AG04449 (cell line): ENCODE measurements around the gene EXOC2.
"Not testable (repeated sequence)": the region's sequence is repeated elsewhere in the genome, so short reads cannot be mapped to it uniquely, and the experiment has no call there.

Source experiments
- CTCF ChIA-PET: fragments of 350-600 bp; formaldehyde crosslinking; extraction: SDS; loops from one replicate; lab custom pipeline; 2021; ENCODE audit warnings: antibody characterized with exemption; lab: Yijun Ruan, JAX
- POLR2A ChIA-PET: fragments of 400-600, 350-600 bp; formaldehyde crosslinking; extraction: SDS; loops from one replicate; lab custom pipeline; 2020; ENCODE audit warnings: antibody characterized with exemption, inconsistent platforms; lab: Yijun Ruan, JAX
- DNase-seq: peaks from one replicate; pipeline ENCODE4 v3.0.0-alpha.2; 2010; ENCODE audit warnings: low read depth, low spot score
- H3K4me3 ChIP-seq: 2 replicates; pipeline ENCODE4 v1.5.1; 2011; ENCODE audit warnings: low read depth, mild to moderate bottlenecking, control low read depth, low read length
- TF ChIP-seq, protein P1 (sequence below): IDR thresholded peaks from one replicate; pipeline ENCODE4 v1.5.1; 2011; ENCODE audit warnings: mild to moderate bottlenecking, moderate library complexity, low read length, control low read depth, inconsistent platforms; ENCODE audit not compliant: insufficient read depth; ENCODE audit errors: missing control alignments

The EXOC2 gene

DNA sequence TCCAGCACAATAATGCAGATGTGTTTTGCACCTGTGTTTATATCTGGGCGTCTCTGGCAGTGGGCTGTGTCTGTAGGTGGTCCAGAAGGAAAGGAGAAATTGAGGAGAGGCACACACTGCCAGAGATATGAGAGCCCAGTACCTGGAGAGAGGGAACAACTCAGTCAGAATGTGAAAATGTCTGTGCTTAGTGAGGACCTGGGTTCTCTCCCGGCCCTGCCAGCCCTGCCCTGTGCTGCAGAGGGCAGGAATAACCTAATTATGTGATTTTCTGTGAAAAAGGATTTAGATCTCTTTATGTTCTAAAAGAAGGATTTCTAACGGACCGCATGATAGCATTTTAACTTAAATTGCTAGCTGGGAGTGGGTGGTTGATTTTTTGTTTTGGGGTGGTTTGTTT is 8.3 kb upstream of the EXOC2 start:
- H3K4me3 ChIP-seq, result no peak overlapping the region
- ChIA-PET CTCF (interaction anchor here (1.4 to 2.0 kb wide), 3 partner anchors 11 to 108 kb away, joined by 3 to 7 read pairs (median 3); no protein-coding TSS in a partner anchor), POLR2A (no interaction called here)
- no peak for DNase-seq
- TF ChIP-seq, protein P1, sequence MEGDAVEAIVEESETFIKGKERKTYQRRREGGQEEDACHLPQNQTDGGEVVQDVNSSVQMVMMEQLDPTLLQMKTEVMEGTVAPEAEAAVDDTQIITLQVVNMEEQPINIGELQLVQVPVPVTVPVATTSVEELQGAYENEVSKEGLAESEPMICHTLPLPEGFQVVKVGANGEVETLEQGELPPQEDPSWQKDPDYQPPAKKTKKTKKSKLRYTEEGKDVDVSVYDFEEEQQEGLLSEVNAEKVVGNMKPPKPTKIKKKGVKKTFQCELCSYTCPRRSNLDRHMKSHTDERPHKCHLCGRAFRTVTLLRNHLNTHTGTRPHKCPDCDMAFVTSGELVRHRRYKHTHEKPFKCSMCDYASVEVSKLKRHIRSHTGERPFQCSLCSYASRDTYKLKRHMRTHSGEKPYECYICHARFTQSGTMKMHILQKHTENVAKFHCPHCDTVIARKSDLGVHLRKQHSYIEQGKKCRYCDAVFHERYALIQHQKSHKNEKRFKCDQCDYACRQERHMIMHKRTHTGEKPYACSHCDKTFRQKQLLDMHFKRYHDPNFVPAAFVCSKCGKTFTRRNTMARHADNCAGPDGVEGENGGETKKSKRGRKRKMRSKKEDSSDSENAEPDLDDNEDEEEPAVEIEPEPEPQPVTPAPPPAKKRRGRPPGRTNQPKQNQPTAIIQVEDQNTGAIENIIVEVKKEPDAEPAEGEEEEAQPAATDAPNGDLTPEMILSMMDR, result no peak

DNA sequence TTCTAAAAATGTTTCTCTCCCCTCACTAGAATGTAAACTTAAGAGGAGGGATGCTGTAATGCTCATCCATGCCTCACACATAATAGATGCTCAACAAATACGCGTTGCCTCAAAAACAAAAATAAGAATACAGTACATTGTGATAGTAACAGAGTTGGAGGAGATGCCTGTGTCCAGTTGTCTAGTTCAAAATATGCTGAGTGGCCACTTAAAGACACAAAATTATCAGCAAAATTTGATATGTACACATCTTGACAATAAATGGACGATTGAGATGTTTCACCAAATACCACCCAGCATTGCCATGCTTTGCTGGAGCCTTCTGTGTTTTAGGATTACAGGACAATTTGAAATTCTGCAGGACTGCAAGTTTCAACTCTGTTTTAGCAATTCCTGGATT is 7.6 kb upstream of the EXOC2 start:
- no peak for DNase-seq
- TF ChIP-seq, protein P1, result no peak
- POLR2A ChIA-PET, result no interaction called here
- CTCF ChIA-PET, result interaction anchor here (1.5 to 2.0 kb wide), 2 partner anchors 21 to 107 kb away, joined by 3 to 7 read pairs; no protein-coding TSS in a partner anchor
- no peak overlapping the region for H3K4me3 ChIP-seq

DNA sequence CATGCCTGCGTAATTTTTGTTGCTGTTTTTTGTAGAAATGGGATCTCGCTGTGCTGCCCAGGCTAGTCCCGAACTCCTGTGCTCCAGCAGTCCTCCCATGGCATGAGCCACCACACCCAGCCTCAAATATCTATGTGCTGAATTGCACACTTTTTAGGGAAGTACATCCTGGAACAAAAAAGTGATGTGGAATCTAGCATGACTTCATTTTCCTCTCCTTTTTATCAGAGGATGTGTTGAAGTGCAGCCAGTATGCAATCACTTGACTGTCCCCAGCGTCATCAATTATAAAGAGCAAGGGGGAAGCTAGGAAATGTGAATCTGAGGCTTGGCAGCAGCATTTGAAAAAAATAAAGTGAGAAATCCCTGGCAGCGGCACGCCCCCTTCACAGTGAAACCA is 6.4 kb upstream of the EXOC2 start:
- TF ChIP-seq, protein P1, result no peak
- ChIA-PET CTCF (interaction anchor here (2.0 kb wide), 1 partner anchor 22 kb away, joined by 7 read pairs; no protein-coding TSS in a partner anchor), POLR2A (no interaction called here)

GRCh38 chr6:694431-695126 is 1.6 kb upstream of the EXOC2 start:
- POLR2A ChIA-PET, H3K4me3 ChIP-seq, DNase-seq, CTCF ChIA-PET: not testable (repeated sequence)

More for the DNA sequence above, 6.4 kb upstream of the EXOC2 start:
- H3K4me3 ChIP-seq, result no peak overlapping the region
- DNase-seq, result no peak

- DNase-seq, result no peak
- TF ChIP-seq, protein P1, result no peak
- ChIA-PET POLR2A (no interaction called here), CTCF (no interaction called here)
- peak overlapping the region; percentile 98 for H3K4me3 ChIP-seq
These were observed 727 bp upstream of the EXOC2 start for GRCh38 chr6:693723-694009.

- no peak for DNase-seq
- TF ChIP-seq, protein P1, result no peak
- ChIA-PET POLR2A (interaction anchor here (0.6 kb wide), 1 partner anchor 15 kb away, joined by 3 read pairs; no protein-coding TSS in a partner anchor), CTCF (interaction anchor here (0.7 to 1.8 kb wide), 3 partner anchors 9 to 71 kb away, joined by 3 to 5 read pairs (median 5); no protein-coding TSS in a partner anchor)
- H3K4me3 ChIP-seq, result peak overlapping the region; percentile 98
These were observed 535 bp downstream of the EXOC2 start for GRCh38 chr6:692356-692851.

DNA sequence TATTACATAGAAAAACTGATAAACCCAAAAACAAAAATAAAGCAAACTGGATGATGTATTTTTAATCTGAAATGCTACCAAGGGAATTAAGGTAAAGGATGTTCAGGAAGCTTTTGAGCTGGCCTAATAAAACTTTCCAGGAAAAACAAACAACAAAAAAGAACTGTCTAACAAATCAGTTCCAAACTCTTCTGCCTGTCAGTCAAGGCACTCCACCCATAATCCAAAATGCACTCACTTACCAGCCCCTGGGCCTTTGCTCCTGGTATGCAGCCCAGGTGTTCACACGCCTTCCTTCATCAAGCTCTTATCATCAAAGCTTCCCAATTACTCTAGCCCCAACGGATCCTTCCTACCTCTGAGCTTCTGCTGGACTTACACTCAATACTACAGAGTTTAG is 3.7 kb downstream of the EXOC2 start:
- DNase-seq, result no peak
- POLR2A ChIA-PET, result no interaction called here
- H3K4me3 ChIP-seq, result no peak overlapping the region
- CTCF ChIA-PET, result interaction anchor here (1.2 to 1.4 kb wide), 2 partner anchors 12 to 33 kb away, joined by 3 to 5 read pairs; no protein-coding TSS in a partner anchor
- TF ChIP-seq, protein P1, result no peak
